Muscle of arm (tissue), 14 donors: ENCODE data around the gene MRPL2. TPM values are rescaled to one million over a fixed set of nuclear protein-coding genes. Genes with fewer than 3 reads are reported as not detected.

Source experiments
- DNase-seq: peaks from one replicate; pipeline ENCODE4 v3.0.0-alpha.2; 2013
- long read RNA-seq, 11 donors: transcript quantifications; one replicate each; lab custom pipeline, GENCODE V29; 2026
- polyA plus RNA-seq, 12 donors: library from polyadenylated mRNA; unstranded; fragments of 120-200 nt; gene quantifications; one replicate each; pipeline ENCODE4 v1.2.1, GENCODE V29; 2013; ENCODE audit not compliant: insufficient read length in 12 of 12

The MRPL2 gene
- polyA plus RNA-seq: 10 to 100 TPM in 11 of 12 donors, not detected in 1; 35.2 to 51.9 (median 41.8) TPM
- long read RNA-seq, donor 1, transcript MRPL2-202 (7 exons, 1,588 nt): major isoform, 13 of 36 reads
- long read RNA-seq, donor 1, partial matches to known transcripts: 13 of 36 reads
- long read RNA-seq, donor 1, other reads (novel, unspliced or antisense): 0 of 36 reads
- long read RNA-seq, donor 2, transcript MRPL2-202 (7 exons, 1,588 nt): major isoform, 6 of 20 reads
- long read RNA-seq, donor 2, partial matches to known transcripts: 7 of 20 reads
- long read RNA-seq, donor 2, other reads (novel, unspliced or antisense): 0 of 20 reads
- long read RNA-seq, donor 3, partial matches to known transcripts: 5 of 11 reads
- long read RNA-seq, donor 3, other reads (novel, unspliced or antisense): 0 of 11 reads
- long read RNA-seq, donor 4, partial matches to known transcripts: 0 of 11 reads
- long read RNA-seq, donor 4, other reads (novel, unspliced or antisense): 0 of 11 reads
- long read RNA-seq, donor 5, transcript MRPL2-202 (7 exons, 1,588 nt): major isoform, 9 of 37 reads
- long read RNA-seq, donor 5, transcript MRPL2-203 (2 exons, 689 nt): minor isoform, 6 of 37 reads
- long read RNA-seq, donor 5, partial matches to known transcripts: 15 of 37 reads
- long read RNA-seq, donor 5, other reads (novel, unspliced or antisense): 0 of 37 reads
- long read RNA-seq, donor 6, transcript MRPL2-202 (7 exons, 1,588 nt): major isoform, 8 of 17 reads
- long read RNA-seq, donor 6, transcript MRPL2-203 (2 exons, 689 nt): minor isoform, 5 of 17 reads
- long read RNA-seq, donor 6, partial matches to known transcripts: 0 of 17 reads
- long read RNA-seq, donor 6, other reads (novel, unspliced or antisense): 0 of 17 reads
- long read RNA-seq, donor 7, partial matches to known transcripts: 0 of 7 reads
- long read RNA-seq, donor 7, other reads (novel, unspliced or antisense): 0 of 7 reads
- long read RNA-seq, donor 8, transcript MRPL2-202 (7 exons, 1,588 nt): major isoform, 10 of 35 reads
- long read RNA-seq, donor 8, partial matches to known transcripts: 14 of 35 reads
- long read RNA-seq, donor 8, other reads (novel, unspliced or antisense): 0 of 35 reads
- long read RNA-seq, donor 9, transcript MRPL2-202 (7 exons, 1,588 nt): major isoform, 7 of 22 reads
- long read RNA-seq, donor 9, partial matches to known transcripts: 9 of 22 reads
- long read RNA-seq, donor 9, other reads (novel, unspliced or antisense): 0 of 22 reads
- long read RNA-seq, donor 10, transcript MRPL2-202 (7 exons, 1,588 nt): major isoform, 5 of 20 reads
- long read RNA-seq, donor 10, partial matches to known transcripts: 8 of 20 reads
- long read RNA-seq, donor 10, other reads (novel, unspliced or antisense): 0 of 20 reads
- long read RNA-seq, donor 11, transcript MRPL2-208 (3 exons, 570 nt): minor isoform, 5 of 30 reads
- long read RNA-seq, donor 11, transcript MRPL2-202 (7 exons, 1,588 nt): major isoform, 8 of 30 reads
- long read RNA-seq, donor 11, partial matches to known transcripts: 6 of 30 reads
- long read RNA-seq, donor 11, other reads (novel, unspliced or antisense): 0 of 30 reads

- peak; percentile 99 for DNase-seq
These were observed at the start of gene MRPL2, which contains the start of gene KLC4 for GRCh38 chr6:43059168-43060033. MRPL2 (minus strand) TSS chr6:43059434; CDS start chr6:43059381, 53 bp downstream. KLC4 (plus strand) TSS chr6:43059631; CDS start chr6:43061336, 1,705 bp downstream.

- DNase-seq: no peak
These were observed 48.3 kb upstream of the MRPL2 start for GRCh38 chr6:43107344-43108062.

GRCh38 chr6:43105538-43106222 lies 46.4 kb upstream of the MRPL2 start:
- DNase-seq: no peak

GRCh38 chr6:43103253-43103876 lies 44.1 kb upstream of the MRPL2 start:
- DNase-seq: no peak

- DNase-seq: no peak
These were observed 42.3 kb upstream of the MRPL2 start for GRCh38 chr6:43101497-43101896.

- DNase-seq: no peak
These were observed 38.3 kb upstream of the MRPL2 start for GRCh38 chr6:43097502-43097901.

GRCh38 chr6:43097098-43097489 lies 37.9 kb upstream of the MRPL2 start:
- DNase-seq: no peak

GRCh38 chr6:43096451-43097097 lies 37.3 kb upstream of the MRPL2 start:
- no peak for DNase-seq

GRCh38 chr6:43095939-43096338 lies 36.7 kb upstream of the MRPL2 start:
- no peak for DNase-seq

GRCh38 chr6:43093436-43094289 lies 34.4 kb upstream of the MRPL2 start:
- DNase-seq: peak; percentile 68

GRCh38 chr6:43092635-43093034 lies 33.4 kb upstream of the MRPL2 start:
- DNase-seq: no peak

- no peak for DNase-seq
These were observed 32.3 kb upstream of the MRPL2 start for GRCh38 chr6:43091436-43091991.

GRCh38 chr6:43091020-43091419 lies 31.8 kb upstream of the MRPL2 start:
- DNase-seq: no peak

GRCh38 chr6:43090559-43090956 lies 31.3 kb upstream of the MRPL2 start:
- DNase-seq: peak; percentile 49

GRCh38 chr6:43089874-43090558 lies 30.8 kb upstream of the MRPL2 start:
- no peak for DNase-seq

GRCh38 chr6:43089467-43089866 lies 30.2 kb upstream of the MRPL2 start:
- no peak for DNase-seq
